K562 (cell line): ENCODE data around the gene ERGIC1. TPM values are rescaled to one million over a fixed set of nuclear protein-coding genes. Genes with fewer than 3 reads are reported as not detected.

Experiments
- ATAC-seq: fragments of 200-7000 bp; cut with Tn5 transposase; 3 replicates; pipeline ENCODE4 v1.9.1; 2020; ENCODE audit warnings: moderate library complexity
- BruUV-seq: library from RNA; stranded (reverse); fragments of 400-500 nt; replicated peaks from 2 replicates; lab custom pipeline; 2021; lab: Mats Ljungman, UMichigan
- CTCF ChIA-PET: fragments of 300-600 bp; formaldehyde crosslinking; extraction: SDS; loops from one replicate; lab custom pipeline; 2021; ENCODE audit warnings: low intra/inter-chr PET ratio; lab: Yijun Ruan, JAX
- POLR2A ChIA-PET: fragments of 300-600, 350-650 bp; sonication (Branson Sonifier 250); formaldehyde crosslinking; extraction: SDS; loops from one replicate; lab custom pipeline; 2021; ENCODE audit warnings: antibody characterized with exemption, inconsistent platforms; lab: Yijun Ruan, JAX
- DNase-seq, 4 experiments: peaks; one replicate each; pipeline versions ENCODE4 v3.0.0 to v3.0.0-alpha.2; 2011 to 2018; ENCODE audit warnings: low spot score in 3 of 4, mixed read lengths in 3 of 4; ENCODE audit errors: extremely low read depth in 1 of 4
- FAIRE-seq: peaks from 2 replicates; lab custom pipeline; 2011; peaks lifted over from hg19 to GRCh38; lab: Jason Lieb, UNC
- H2AFZ ChIP-seq: 2 replicates; pipeline ENCODE4 v1.6.0; 2011; ENCODE audit warnings: low read depth, low read length, control low read depth, inconsistent platforms
- H3K27ac ChIP-seq: fragments of 200-600 bp; 3 replicates; pipeline ENCODE4 v1.8.0; 2011; ENCODE audit warnings: low read depth, mild to moderate bottlenecking, control low read depth, inconsistent platforms, low read length, moderate library complexity, mixed read lengths; ENCODE audit errors: extremely low read depth
- H3K27me3 ChIP-seq, 2 experiments: fragments of 300-600 bp in 1 of 2; 2 replicates in 1 of 2; 3 replicates in 1 of 2; pipeline versions ENCODE4 v1.6.0 to v1.8.0; 2011; ENCODE audit warnings: inconsistent platforms in 2 of 2, low read length in 2 of 2, mild to moderate bottlenecking in 1 of 2, mixed read lengths in 1 of 2, moderate library complexity in 1 of 2; ENCODE audit not compliant: control insufficient read depth in 2 of 2, insufficient read depth in 2 of 2
- H3K36me3 ChIP-seq: fragments of 300-600 bp; 3 replicates; pipeline ENCODE4 v1.8.0; 2011; ENCODE audit warnings: mild to moderate bottlenecking, low read length, inconsistent platforms; ENCODE audit not compliant: control insufficient read depth, insufficient read depth
- H3K4me1 ChIP-seq, 2 experiments: fragments of 200-600 bp in 1 of 2; replicated peaks in 1 of 2; 2 replicates in 1 of 2; 3 replicates in 1 of 2; pipeline versions ENCODE4 v1.5.1 to v1.8.0; 2011; ENCODE audit warnings: inconsistent platforms in 2 of 2, low read length in 2 of 2, mild to moderate bottlenecking in 1 of 2, mixed read lengths in 1 of 2, moderate library complexity in 1 of 2; ENCODE audit not compliant: control insufficient read depth in 2 of 2, insufficient read depth in 2 of 2
- H3K4me2 ChIP-seq: 2 replicates; pipeline ENCODE4 v1.6.1; 2011; ENCODE audit warnings: low read length, control low read depth, inconsistent platforms, mixed read lengths; ENCODE audit not compliant: insufficient read depth
- H3K4me3 ChIP-seq: fragments of 200-600 bp; sonication (generic), shearing (Covaris generic); 2 replicates; pipeline ENCODE4 v1.5.1; 2016; ENCODE audit warnings: control low read depth, inconsistent platforms
- H3K79me2 ChIP-seq: fragments of 200-600 bp; 3 replicates; pipeline ENCODE4 v1.8.0; 2011; ENCODE audit warnings: low read length, inconsistent platforms; ENCODE audit not compliant: control insufficient read depth, insufficient read depth
- H3K9ac ChIP-seq, 2 experiments: 2 replicates each; pipeline versions ENCODE4 v1.6.0 to v1.6.1; 2011; ENCODE audit warnings: low read depth in 2 of 2, low read length in 2 of 2, control low read depth in 1 of 2, inconsistent platforms in 1 of 2, mild to moderate bottlenecking in 1 of 2, mixed read lengths in 1 of 2; ENCODE audit not compliant: insufficient read depth in 1 of 2
- H3K9me1 ChIP-seq: one replicate; pipeline ENCODE4 v1.6.0; 2011; ENCODE audit warnings: inconsistent platforms, mild to moderate bottlenecking, low read length, moderate library complexity; ENCODE audit not compliant: control insufficient read depth, insufficient read depth
- H3K9me3 ChIP-seq: replicated peaks from 2 replicates; pipeline ENCODE4 v1.5.1; 2011; ENCODE audit warnings: low read depth, low read length, inconsistent platforms; ENCODE audit not compliant: control insufficient read depth, insufficient read depth
- H4K20me1 ChIP-seq: replicated peaks from 2 replicates; pipeline ENCODE4 v1.6.1; 2011; ENCODE audit warnings: low read length, inconsistent platforms, mixed read lengths; ENCODE audit not compliant: control insufficient read depth, insufficient read depth
- COPS2 ChIP-seq: fragments of 450-650 bp; conservative IDR thresholded peaks from 2 replicates; pipeline ENCODE4 v1.6.1; 2016; ENCODE audit warnings: mild to moderate bottlenecking, moderate library complexity
- CTBP1 ChIP-seq: fragments of 450-650 bp; IDR thresholded peaks from 2 replicates; pipeline ENCODE4 v1.6.1; 2016; ENCODE audit warnings: borderline replicate concordance
- HDAC1 ChIP-seq, 2 experiments: fragments of 450-650 bp; IDR thresholded peaks; 2 replicates each; pipeline ENCODE4 v1.6.1; 2016 to 2017; ENCODE audit warnings: inconsistent platforms in 1 of 2, mild to moderate bottlenecking in 1 of 2, moderate library complexity in 1 of 2
- KAT8 ChIP-seq: fragments of 450-650 bp; IDR thresholded peaks from 2 replicates; pipeline ENCODE4 v1.6.1; 2016; ENCODE audit warnings: low read depth, mild to moderate bottlenecking
- KDM1A ChIP-seq, 2 experiments: fragments of 450-650 bp; IDR thresholded peaks; 2 replicates each; pipeline ENCODE4 v1.6.1; 2016; ENCODE audit warnings: mild to moderate bottlenecking in 2 of 2
- PML ChIP-seq: IDR thresholded peaks from 2 replicates; pipeline ENCODE4 v1.6.1; 2012; ENCODE audit warnings: low read length, inconsistent platforms
- RCOR1 ChIP-seq, 2 experiments: IDR thresholded peaks; 2 replicates each; pipeline ENCODE4 v1.6.1; 2012; ENCODE audit warnings: low read depth in 2 of 2, low read length in 2 of 2, borderline replicate concordance in 1 of 2, improper control_type of control experiment in 1 of 2
- ZNF274 ChIP-seq: IDR thresholded peaks from 2 replicates; pipeline ENCODE4 v1.6.1; 2011; ENCODE audit warnings: low read depth, mild to moderate bottlenecking, low read length, moderate library complexity, borderline replicate concordance
- ZNF77 ChIP-seq: fragments of 250-450 bp; sonication (Bioruptor Pico); IDR thresholded peaks from 2 replicates; pipeline ENCODE4 v1.5.0; 2020
- WGBS: fragments of 100-300 bp; shearing (Covaris generic); methylation state at CpG from one replicate; pipeline ENCODE4 v1.1.6; 2016; ENCODE audit warnings: low coverage, mixed read lengths; ENCODE audit not compliant: insufficient coverage; ENCODE audit errors: missing lambda C conversion rate; 5-methylcytosine and 5-hydroxymethylcytosine counted together
- in situ Hi-C: fragments of 300-500 bp; cut with MboI; formaldehyde crosslinking; loops from 4 replicates; pipeline ENCODE4 v1.15.0; 2018; ENCODE audit warnings: inconsistent platforms, mixed read lengths
- intact Hi-C: fragments of 100-400 bp; cut with micrococcal nuclease; formaldehyde crosslinking; loops from 2 replicates; pipeline ENCODE4 v1.14.2; 2022
- polyA plus RNA-seq, 8 experiments: library from polyadenylated mRNA; depleted of rRNA in 4 of 8; stranded (reverse) in 5 of 8; unstranded in 3 of 8; fragments of >200 nt; fragmentation: Nextera tagmentation in 2 of 8; fragmentation: Illumina TruSeq in 1 of 8; extraction: Ambion mirVana in 2 of 8; extraction: Trizol in 1 of 8; gene quantifications; 2 replicates each; pipeline versions ENCODE4 v1.2.1 to v1.2.3, GENCODE V29; 2011 to 2014; ENCODE audit warnings: inconsistent platforms in 1 of 8, missing spikeins in 1 of 8
- total RNA-seq, 7 experiments: library from RNA; depleted of rRNA in 6 of 7; stranded (reverse); fragments of >200 nt in 6 of 7; fragmentation: Illumina TruSeq in 2 of 7; extraction: Trizol in 2 of 7; gene quantifications; 2 replicates each; pipeline versions ENCODE4 v1.2.1 to v1.2.3, GENCODE V29; 2011 to 2021; ENCODE audit warnings: low replicate concordance in 1 of 7
- TF ChIP-seq, protein P1 (sequence below): sonication (generic); formaldehyde crosslinking; IDR thresholded peaks from 2 replicates; pipeline ENCODE4 v1.9.0; 2022; ENCODE audit warnings: mild to moderate bottlenecking, missing genetic modification reagents
- TF ChIP-seq, protein P2 (sequence below): fragments of 150-350 bp; IDR thresholded peaks from 2 replicates; pipeline ENCODE4 v1.6.1; 2014; ENCODE audit warnings: low read depth, mild to moderate bottlenecking, low read length, borderline replicate concordance

The ERGIC1 gene
- total and polyA plus RNA-seq, 9 of the 15 experiments (the other 6 are each of a cell fraction or from before 2014, with no cell fraction given) = 5.5 to 68.4 (median 36.4) TPM

DNA sequence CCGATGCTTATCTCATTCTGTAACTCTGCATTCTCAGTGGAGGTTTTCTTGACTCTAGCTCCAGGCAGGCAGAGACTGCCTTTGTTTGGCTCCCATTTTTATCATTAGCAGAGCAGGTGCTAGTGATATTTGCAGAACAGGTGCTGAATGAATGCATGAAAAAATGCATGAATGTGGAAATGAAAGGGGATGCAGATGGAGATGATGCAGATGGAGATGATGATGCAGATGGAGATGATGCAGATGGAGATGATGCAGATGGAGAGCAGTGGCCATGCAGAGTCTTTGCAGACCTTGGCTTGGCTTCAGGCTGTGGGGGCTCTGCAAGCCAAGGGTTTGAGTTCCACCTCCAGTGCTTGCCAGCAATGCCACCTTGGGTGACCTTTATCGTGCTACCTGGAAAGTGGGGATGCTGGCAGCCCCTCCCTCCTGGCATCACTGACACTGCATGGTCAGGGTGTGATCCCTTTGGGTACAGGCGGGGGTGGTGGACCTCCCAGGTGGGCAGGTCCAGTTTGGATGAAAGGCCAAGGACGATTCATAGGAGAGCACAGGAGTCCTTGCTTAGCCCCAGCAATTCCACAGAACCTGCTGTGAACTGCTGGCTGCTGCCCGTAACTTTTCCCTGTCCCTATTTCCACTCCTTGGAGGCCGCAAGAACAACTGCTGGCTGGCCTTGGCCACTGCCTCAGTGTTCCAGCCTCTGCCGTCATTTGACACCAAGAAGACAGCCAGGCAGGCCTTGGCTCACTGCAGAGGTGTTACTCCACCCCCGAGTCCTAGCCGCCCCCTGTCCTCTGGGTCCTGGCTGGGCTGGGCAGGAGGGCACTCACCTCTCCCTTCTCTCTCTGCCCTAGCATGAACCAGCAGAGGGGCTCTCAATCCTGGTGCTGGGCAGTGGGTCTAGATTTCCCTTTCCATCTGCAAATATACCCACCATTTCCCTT lies 33.0 kb downstream of the ERGIC1 start:
- ATAC-seq = no peak
- intact Hi-C loops (no loop called here), in situ Hi-C loops (no loop called here)
- no peak for FAIRE-seq
- Histone ChIP-seq H4K20me1 (peaks cover 18% of the 10 kb centered on the region), H3K79me2 (no peaks in the 10 kb centered on the region), H3K9me3 (no peaks in the 10 kb centered on the region), H3K27ac (no peak overlapping the region), H3K4me1 (peaks cover 15 to 17% of the 10 kb centered on the region in 2 experiments; a peak in 4 of 5 replicates), H3K36me3 (no peaks in the 10 kb centered on the region), H3K27me3 (no peaks in the 10 kb centered on the region; a peak in 1 of 5 replicates), H3K9me1 (no peaks in the 10 kb centered on the region), H2AFZ (no peak overlapping the region), H3K4me3 (no peak overlapping the region), H3K9ac (no peak overlapping the region; a peak in 1 of 4 replicates), H3K4me2 (no peak overlapping the region)
- TF ChIP-seq PML (no peak), KAT8 (no peak), COPS2 (no peak), KDM1A (IDR thresholded peaks at IDR 0.05) (peak; percentile 42; a peak in 1 of 4 replicates), HDAC1 (IDR thresholded peaks at IDR 0.05) (peak in 1 of 2 experiments; percentile 30; a peak in 1 of 4 replicates), ZNF274 (no peak), CTBP1 (peak; percentile 58; the same call in 1 of the 2 replicates), RCOR1 (IDR thresholded peaks at IDR 0.05; ENCODE audit: borderline replicate concordance in 1 of 2, low read depth in 2 of 2, low read length in 2 of 2) (peak in 1 of 2 experiments; percentile 36; a peak in 1 of 4 replicates), ZNF77 (CRISPR knock-in tag) (no peak)
- TF ChIP-seq, protein P1, sequence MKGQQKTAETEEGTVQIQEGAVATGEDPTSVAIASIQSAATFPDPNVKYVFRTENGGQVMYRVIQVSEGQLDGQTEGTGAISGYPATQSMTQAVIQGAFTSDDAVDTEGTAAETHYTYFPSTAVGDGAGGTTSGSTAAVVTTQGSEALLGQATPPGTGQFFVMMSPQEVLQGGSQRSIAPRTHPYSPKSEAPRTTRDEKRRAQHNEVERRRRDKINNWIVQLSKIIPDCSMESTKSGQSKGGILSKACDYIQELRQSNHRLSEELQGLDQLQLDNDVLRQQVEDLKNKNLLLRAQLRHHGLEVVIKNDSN (CRISPR knock-in tag) = no peak
- TF ChIP-seq, protein P2, sequence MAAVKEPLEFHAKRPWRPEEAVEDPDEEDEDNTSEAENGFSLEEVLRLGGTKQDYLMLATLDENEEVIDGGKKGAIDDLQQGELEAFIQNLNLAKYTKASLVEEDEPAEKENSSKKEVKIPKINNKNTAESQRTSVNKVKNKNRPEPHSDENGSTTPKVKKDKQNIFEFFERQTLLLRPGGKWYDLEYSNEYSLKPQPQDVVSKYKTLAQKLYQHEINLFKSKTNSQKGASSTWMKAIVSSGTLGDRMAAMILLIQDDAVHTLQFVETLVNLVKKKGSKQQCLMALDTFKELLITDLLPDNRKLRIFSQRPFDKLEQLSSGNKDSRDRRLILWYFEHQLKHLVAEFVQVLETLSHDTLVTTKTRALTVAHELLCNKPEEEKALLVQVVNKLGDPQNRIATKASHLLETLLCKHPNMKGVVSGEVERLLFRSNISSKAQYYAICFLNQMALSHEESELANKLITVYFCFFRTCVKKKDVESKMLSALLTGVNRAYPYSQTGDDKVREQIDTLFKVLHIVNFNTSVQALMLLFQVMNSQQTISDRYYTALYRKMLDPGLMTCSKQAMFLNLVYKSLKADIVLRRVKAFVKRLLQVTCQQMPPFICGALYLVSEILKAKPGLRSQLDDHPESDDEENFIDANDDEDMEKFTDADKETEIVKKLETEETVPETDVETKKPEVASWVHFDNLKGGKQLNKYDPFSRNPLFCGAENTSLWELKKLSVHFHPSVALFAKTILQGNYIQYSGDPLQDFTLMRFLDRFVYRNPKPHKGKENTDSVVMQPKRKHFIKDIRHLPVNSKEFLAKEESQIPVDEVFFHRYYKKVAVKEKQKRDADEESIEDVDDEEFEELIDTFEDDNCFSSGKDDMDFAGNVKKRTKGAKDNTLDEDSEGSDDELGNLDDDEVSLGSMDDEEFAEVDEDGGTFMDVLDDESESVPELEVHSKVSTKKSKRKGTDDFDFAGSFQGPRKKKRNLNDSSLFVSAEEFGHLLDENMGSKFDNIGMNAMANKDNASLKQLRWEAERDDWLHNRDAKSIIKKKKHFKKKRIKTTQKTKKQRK = no peak
- CTCF ChIA-PET = no interaction called here
- 65% methylated on average over 7 of the region's 9 CpGs for WGBS
- POLR2A ChIA-PET = interaction anchor here (1.1 kb wide), 1 partner anchor 14 kb away, joined by 5 read pairs; no protein-coding TSS in a partner anchor
- no peak for DNase-seq
- no TSS peak for BruUV-seq
